KMS-11 (cell line): ENCODE measurements around the gene STRA6.

Source experiments
- H2AFZ ChIP-seq: fragments of 200-600 bp; sonication (generic); 2 replicates; pipeline ENCODE4 v1.6.1; 2016; ENCODE audit warnings: antibody characterized with exemption, mixed run types, low read depth
- H3K27ac ChIP-seq: fragments of 200-600 bp; sonication (generic); 2 replicates; pipeline ENCODE4 v1.6.1; 2016; ENCODE audit warnings: mild to moderate bottlenecking, mixed run types
- H3K27me3 ChIP-seq: fragments of 200-600 bp; sonication (generic); 2 replicates; pipeline ENCODE4 v1.6.1; 2017; ENCODE audit warnings: mild to moderate bottlenecking, low read depth, mixed run types, moderate library complexity; ENCODE audit not compliant: insufficient read depth
- H3K36me3 ChIP-seq: fragments of 200-600 bp; sonication (generic); 2 replicates; pipeline ENCODE4 v1.6.1; 2017; ENCODE audit warnings: mild to moderate bottlenecking, mixed run types; ENCODE audit not compliant: insufficient read depth
- H3K4me1 ChIP-seq: fragments of 200-600 bp; sonication (generic); 2 replicates; pipeline ENCODE4 v1.6.1; 2016; ENCODE audit warnings: mild to moderate bottlenecking, low read depth, mixed run types; ENCODE audit not compliant: poor library complexity, severe bottlenecking
- H3K4me2 ChIP-seq: fragments of 200-600 bp; sonication (generic); 2 replicates; pipeline ENCODE4 v1.7.0; 2016; ENCODE audit warnings: mild to moderate bottlenecking, mixed run types
- H3K4me3 ChIP-seq: fragments of 200-600 bp; sonication (generic); IDR thresholded peaks from 2 replicates; pipeline ENCODE4 v1.6.1; 2017; ENCODE audit warnings: low read depth, low read length, mixed read lengths; ENCODE audit not compliant: insufficient read depth
- H3K79me2 ChIP-seq: fragments of 200-600 bp; sonication (generic); 2 replicates; pipeline ENCODE4 v1.6.1; 2016; ENCODE audit warnings: low read depth, mixed run types; ENCODE audit not compliant: insufficient read depth
- H3K9ac ChIP-seq: fragments of 200-600 bp; sonication (generic); 2 replicates; pipeline ENCODE4 v1.6.1; 2016; ENCODE audit warnings: mild to moderate bottlenecking, mixed run types
- H4K20me1 ChIP-seq: fragments of 200-600 bp; sonication (generic); 2 replicates; pipeline ENCODE4 v1.6.1; 2016; ENCODE audit warnings: mild to moderate bottlenecking, mixed run types; ENCODE audit not compliant: insufficient read depth
- CTCF ChIP-seq: fragments of 200-600 bp; sonication (generic); conservative IDR thresholded peaks from 2 replicates; pipeline ENCODE4 v1.6.1; 2017; ENCODE audit warnings: low read depth, mild to moderate bottlenecking, antibody characterized with exemption, low read length, moderate library complexity, mixed read lengths

The STRA6 gene

GRCh38 chr15:74209997-74210671, 7.5 kb upstream of the STRA6 start:
- Histone ChIP-seq H3K4me1 (no peaks in the 10 kb centered on the region), H3K79me2 (no peaks in the 10 kb centered on the region), H3K9ac (no peak overlapping the region), H2AFZ (no peak overlapping the region), H3K4me2 (no peak overlapping the region), H3K36me3 (no peaks in the 10 kb centered on the region), H4K20me1 (no peaks in the 10 kb centered on the region), H3K27me3 (peaks cover 72% of the 10 kb centered on the region), H3K4me3 (no peak overlapping the region), H3K27ac (no peak overlapping the region)
- TF ChIP-seq CTCF = no peak

GRCh38 chr15:74209560-74209958, 7.0 kb upstream of the STRA6 start:
- H4K20me1 ChIP-seq = no peaks in the 10 kb centered on the region
- no peak for TF ChIP-seq CTCF
- H3K27ac ChIP-seq = no peak overlapping the region
- H3K4me1 ChIP-seq = no peaks in the 10 kb centered on the region
- peaks cover 70% of the 10 kb centered on the region for H3K27me3 ChIP-seq
- H3K9ac ChIP-seq = no peak overlapping the region
- no peak overlapping the region for H2AFZ ChIP-seq
- H3K36me3 ChIP-seq = no peaks in the 10 kb centered on the region
- no peaks in the 10 kb centered on the region for H3K79me2 ChIP-seq
- no peak overlapping the region for H3K4me2 ChIP-seq
- no peak overlapping the region for H3K4me3 ChIP-seq

- H3K4me3 ChIP-seq = no peak overlapping the region
- H2AFZ ChIP-seq = no peak overlapping the region
- no peaks in the 10 kb centered on the region for H3K4me1 ChIP-seq
- no peaks in the 10 kb centered on the region for H3K79me2 ChIP-seq
- no peak overlapping the region for H3K9ac ChIP-seq
- H4K20me1 ChIP-seq = no peaks in the 10 kb centered on the region
- no peak overlapping the region for H3K27ac ChIP-seq
- peaks cover 70% of the 10 kb centered on the region for H3K27me3 ChIP-seq
- H3K36me3 ChIP-seq = no peaks in the 10 kb centered on the region
- TF ChIP-seq CTCF = no peak
- H3K4me2 ChIP-seq = no peak overlapping the region
Measured at GRCh38 chr15:74208901-74209559, 6.4 kb upstream of the STRA6 start.

- no peak overlapping the region for H3K9ac ChIP-seq
- peaks cover 71% of the 10 kb centered on the region for H3K27me3 ChIP-seq
- no peak overlapping the region for H3K27ac ChIP-seq
- H3K79me2 ChIP-seq = no peaks in the 10 kb centered on the region
- no peak overlapping the region for H2AFZ ChIP-seq
- TF ChIP-seq CTCF = no peak
- no peaks in the 10 kb centered on the region for H4K20me1 ChIP-seq
- H3K36me3 ChIP-seq = no peaks in the 10 kb centered on the region
- H3K4me2 ChIP-seq = no peak overlapping the region
- H3K4me1 ChIP-seq = no peaks in the 10 kb centered on the region
- no peak overlapping the region for H3K4me3 ChIP-seq
Measured at GRCh38 chr15:74208496-74208895, 5.9 kb upstream of the STRA6 start.
